Measurements from ENCODE around the gene PTPRO. TPM values are rescaled to one million over a fixed set of nuclear protein-coding genes. Genes with fewer than 3 reads are reported as not detected.

The PTPRO gene
- total RNA-seq, 2 experiments from 2014 or later = 1.1 to 2.6 TPM

- no peak for ATAC-seq
- Mint-ChIP-seq H3K4me1 (ENCODE audit: low read depth) (peaks cover 35% of the 10 kb centered on the region), H3K4me3 (no peak overlapping the region), H3K27ac (peak overlapping the region; percentile 55), H3K36me3 (ENCODE audit: low read depth) (peaks cover 4% of the 10 kb centered on the region), H3K27me3 (ENCODE audit: low read depth) (no peaks in the 10 kb centered on the region), H3K9me3 (ENCODE audit: insufficient read depth) (no peaks in the 10 kb centered on the region)
- no peak for DNase-seq
- ChIA-PET POLR2A (interaction anchor here (1.2 to 2.5 kb wide), 4 partner anchors 12 to 776 kb away, joined by 3 to 12 read pairs (median 8); partner anchors contain the start of gene STRAP), CTCF (interaction anchor here (0.6 to 10.0 kb wide), 8 partner anchors 8 to 43 kb away, joined by 3 to 105 read pairs (median 7); no protein-coding TSS in a partner anchor)
These were observed 224.8 kb downstream of the PTPRO start for GRCh38 chr12:15547063-15547462.

DNA sequence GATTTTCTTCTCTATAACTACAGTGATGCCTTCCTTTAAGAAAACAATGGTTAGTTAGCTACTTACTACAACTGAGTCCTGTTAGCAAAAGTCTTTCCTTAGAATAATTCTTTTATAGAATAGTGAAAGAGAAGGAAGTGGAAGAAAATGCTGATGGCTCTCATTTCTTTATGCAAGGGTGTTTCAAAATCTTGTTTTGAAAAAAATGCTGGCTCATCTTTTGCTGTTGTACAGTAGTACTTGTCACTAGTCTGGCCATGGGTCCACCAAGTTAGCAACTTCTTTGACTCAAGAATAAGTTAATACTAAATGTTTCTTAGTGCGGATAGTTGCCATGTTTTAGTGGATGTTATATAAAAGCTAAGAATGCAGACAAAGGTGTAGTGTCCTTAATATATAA, 225.4 kb downstream of the PTPRO start:
- CTCF ChIA-PET = interaction anchor here (1.0 to 10.0 kb wide), 6 partner anchors 8 to 37 kb away, joined by 3 to 105 read pairs (median 6); no protein-coding TSS in a partner anchor
- no peak for DNase-seq
- Mint-ChIP-seq H3K27me3 (ENCODE audit: low read depth) (no peaks in the 10 kb centered on the region), H3K4me3 (no peak overlapping the region), H3K36me3 (ENCODE audit: low read depth) (peaks cover 6% of the 10 kb centered on the region), H3K27ac (no peak overlapping the region), H3K4me1 (ENCODE audit: low read depth) (peaks cover 35% of the 10 kb centered on the region), H3K9me3 (ENCODE audit: insufficient read depth) (no peaks in the 10 kb centered on the region)
- ATAC-seq = no peak
- POLR2A ChIA-PET = no interaction called here

DNA sequence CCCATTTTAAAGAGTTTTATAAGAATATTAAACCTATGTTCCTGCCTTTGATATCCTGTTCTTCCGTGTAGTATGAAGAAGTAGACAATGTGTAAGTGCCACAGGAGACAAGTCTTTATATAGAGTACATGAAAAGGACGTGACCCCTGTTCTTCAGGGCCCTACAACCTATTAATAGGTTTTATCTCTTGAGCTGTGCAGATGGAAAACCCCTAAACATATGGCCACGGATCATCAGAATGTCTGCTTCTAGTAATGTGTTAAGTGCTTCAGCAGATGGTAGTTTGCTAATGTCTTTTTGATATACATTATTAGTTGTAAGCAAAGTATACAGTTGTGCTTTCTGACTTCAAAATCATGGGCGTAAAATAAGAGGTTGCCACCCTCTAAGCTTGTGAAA, 228.5 kb downstream of the PTPRO start:
- Mint-ChIP-seq H3K27me3 (ENCODE audit: low read depth) (no peaks in the 10 kb centered on the region), H3K9me3 (ENCODE audit: insufficient read depth) (no peaks in the 10 kb centered on the region), H3K36me3 (ENCODE audit: low read depth) (peaks cover 8% of the 10 kb centered on the region), H3K4me1 (ENCODE audit: low read depth) (peaks cover 30% of the 10 kb centered on the region), H3K27ac (no peak overlapping the region), H3K4me3 (no peak overlapping the region)
- POLR2A ChIA-PET = interaction anchor here (1.0 kb wide), 1 partner anchor 22 kb away, joined by 4 read pairs; no protein-coding TSS in a partner anchor
- DNase-seq (no peak), ATAC-seq (no peak)
- CTCF ChIA-PET = interaction anchor here (0.7 to 10.0 kb wide), 4 partner anchors 9 to 34 kb away, joined by 3 to 105 read pairs (median 8); no protein-coding TSS in a partner anchor

- CTCF ChIA-PET = interaction anchor here (0.8 to 1.2 kb wide), 6 partner anchors 8 to 29 kb away, joined by 3 to 6 read pairs (median 4); no protein-coding TSS in a partner anchor
- Mint-ChIP-seq H3K4me1 (ENCODE audit: low read depth) (peaks cover 16% of the 10 kb centered on the region), H3K27ac (no peak overlapping the region), H3K27me3 (ENCODE audit: low read depth) (no peaks in the 10 kb centered on the region), H3K36me3 (ENCODE audit: low read depth) (peaks cover 26% of the 10 kb centered on the region), H3K9me3 (ENCODE audit: insufficient read depth) (no peaks in the 10 kb centered on the region), H3K4me3 (no peak overlapping the region)
- no peak for ATAC-seq
- POLR2A ChIA-PET = interaction anchor here (0.6 kb wide), 1 partner anchor 328 kb away, joined by 3 read pairs; no protein-coding TSS in a partner anchor
- no peak for DNase-seq
These were observed 233.1 kb downstream of the PTPRO start for GRCh38 chr12:15555446-15555845.

DNA sequence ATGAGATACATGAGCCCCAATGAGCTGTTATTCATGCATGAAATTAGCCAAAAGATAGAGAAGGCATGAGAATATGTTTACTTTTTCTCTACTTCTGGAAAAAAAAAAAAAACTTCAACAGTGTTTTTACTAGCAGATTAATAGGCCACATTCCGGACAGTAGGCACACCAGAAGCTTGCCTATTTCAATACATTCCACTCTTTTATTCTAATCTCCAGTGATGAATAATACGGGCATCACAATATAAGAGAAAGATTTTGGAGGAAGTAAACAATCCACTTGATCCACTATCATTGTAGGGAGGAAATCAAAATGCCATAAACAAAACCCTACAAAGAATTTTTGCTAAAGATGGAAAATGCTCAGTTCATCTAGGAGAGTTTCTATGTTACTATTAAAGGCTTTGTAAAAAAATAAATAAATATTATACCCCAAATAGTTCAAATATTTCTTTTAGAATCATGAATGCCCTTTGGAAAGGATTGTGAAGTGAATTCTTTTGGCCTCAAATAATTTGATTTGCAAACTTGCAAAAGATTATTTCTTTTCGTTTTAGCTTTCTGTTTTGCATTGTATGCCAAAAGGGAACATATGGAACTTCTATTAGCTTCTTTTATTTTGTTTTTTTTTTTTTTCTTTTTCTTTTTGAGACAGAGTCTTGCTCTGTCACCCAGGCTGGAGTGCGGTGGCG, 234.2 kb downstream of the PTPRO start:
- H3K27me3 Mint-ChIP-seq (ENCODE audit: low read depth) = no peaks in the 10 kb centered on the region
- DNase-seq (no peak), ATAC-seq (no peak)
- CTCF ChIA-PET = interaction anchor here (1.0 to 9.6 kb wide), 7 partner anchors 9 to 30 kb away, joined by 3 to 123 read pairs (median 6); no protein-coding TSS in a partner anchor
- H3K36me3 Mint-ChIP-seq (ENCODE audit: low read depth) = peaks cover 31% of the 10 kb centered on the region
- H3K4me3 Mint-ChIP-seq = no peak overlapping the region
- no peaks in the 10 kb centered on the region for H3K9me3 Mint-ChIP-seq (ENCODE audit: insufficient read depth)
- peaks cover 27% of the 10 kb centered on the region for H3K4me1 Mint-ChIP-seq (ENCODE audit: low read depth)
- no peak overlapping the region for H3K27ac Mint-ChIP-seq
- POLR2A ChIA-PET = no interaction called here

DNA sequence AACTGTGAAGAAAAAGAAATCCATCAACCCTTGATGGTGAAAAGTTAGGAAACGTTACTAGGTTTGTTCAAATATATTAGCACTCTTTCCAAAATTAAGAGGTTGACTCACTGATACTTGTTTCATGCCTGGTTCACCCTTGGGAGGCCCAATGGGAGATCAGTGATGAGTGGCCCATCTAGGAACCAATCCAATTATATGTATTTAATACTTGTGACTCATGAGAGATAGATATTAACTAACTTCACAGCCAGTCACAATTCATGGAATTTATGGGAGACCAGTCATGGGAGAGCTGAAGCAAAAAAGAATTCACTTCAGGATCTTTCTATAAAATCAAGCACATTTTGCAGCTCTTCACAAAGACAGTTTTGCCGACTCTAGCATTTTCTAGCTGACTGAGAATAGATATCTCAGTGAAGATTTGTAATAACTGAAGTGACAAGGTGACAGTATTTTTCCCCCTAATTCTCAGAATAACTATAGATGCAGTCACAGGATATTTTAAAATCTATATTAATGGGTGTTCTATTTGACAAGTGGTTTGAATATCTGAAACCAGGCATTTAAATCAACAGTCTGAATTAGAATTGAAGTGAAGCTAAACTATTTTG, 236.7 kb downstream of the PTPRO start:
- peaks cover 27% of the 10 kb centered on the region for H3K36me3 Mint-ChIP-seq (ENCODE audit: low read depth)
- H3K9me3 Mint-ChIP-seq (ENCODE audit: insufficient read depth) = no peaks in the 10 kb centered on the region
- CTCF ChIA-PET = interaction anchor here (1.0 to 9.6 kb wide), 10 partner anchors 8 to 31 kb away, joined by 3 to 123 read pairs (median 4); no protein-coding TSS in a partner anchor
- POLR2A ChIA-PET = interaction anchor here (1.2 kb wide), 1 partner anchor 10 kb away, joined by 3 read pairs; no protein-coding TSS in a partner anchor
- H3K27me3 Mint-ChIP-seq (ENCODE audit: low read depth) = no peaks in the 10 kb centered on the region
- no peak overlapping the region for H3K4me3 Mint-ChIP-seq
- DNase-seq (no peak), ATAC-seq (no peak)
- no peak overlapping the region for H3K27ac Mint-ChIP-seq
- H3K4me1 Mint-ChIP-seq (ENCODE audit: low read depth) = peaks cover 43% of the 10 kb centered on the region

DNA sequence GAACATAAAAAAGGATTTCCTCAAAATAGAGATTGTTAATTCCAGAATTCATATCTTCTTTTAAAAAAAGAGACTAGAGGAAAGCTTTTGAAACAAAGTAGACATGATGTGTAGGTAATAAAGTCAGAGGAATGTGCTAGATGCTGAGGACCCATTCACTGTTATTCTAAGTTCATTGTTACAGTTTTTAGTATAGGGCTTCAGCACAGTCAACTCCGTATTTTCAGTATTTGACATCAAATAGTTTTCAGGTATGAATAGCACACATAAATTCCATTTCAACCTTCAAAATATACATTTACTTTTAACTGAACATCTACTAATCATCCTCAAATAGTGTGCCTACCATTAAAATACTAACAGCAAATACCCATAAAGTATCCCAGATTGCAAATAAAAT, 239.1 kb downstream of the PTPRO start:
- ChIA-PET CTCF (interaction anchor here (0.7 to 9.6 kb wide), 9 partner anchors 9 to 30 kb away, joined by 3 to 123 read pairs (median 5); no protein-coding TSS in a partner anchor), POLR2A (interaction anchor here (1.6 to 2.0 kb wide), 3 partner anchors 10 to 28 kb away, joined by 6 to 8 read pairs (median 7); no protein-coding TSS in a partner anchor)
- ATAC-seq (no peak), DNase-seq (no peak)
- peaks cover 27% of the 10 kb centered on the region for H3K36me3 Mint-ChIP-seq (ENCODE audit: low read depth)
- H3K4me1 Mint-ChIP-seq (ENCODE audit: low read depth) = peaks cover 53% of the 10 kb centered on the region
- no peaks in the 10 kb centered on the region for H3K27me3 Mint-ChIP-seq (ENCODE audit: low read depth)
- no peaks in the 10 kb centered on the region for H3K9me3 Mint-ChIP-seq (ENCODE audit: insufficient read depth)
- H3K27ac Mint-ChIP-seq = peak overlapping the region; percentile 91
- peak overlapping the region; percentile 51 for H3K4me3 Mint-ChIP-seq

GRCh38 chr12:15562263-15562662, 240.0 kb downstream of the PTPRO start:
- H3K9me3 Mint-ChIP-seq (ENCODE audit: insufficient read depth) = no peaks in the 10 kb centered on the region
- ATAC-seq (peak; percentile 84), DNase-seq (peak; percentile 49)
- ChIA-PET POLR2A (interaction anchor here (0.7 to 2.7 kb wide), 5 partner anchors 9 to 29 kb away, joined by 4 to 10 read pairs (median 7); no protein-coding TSS in a partner anchor), CTCF (interaction anchor here (0.6 to 9.6 kb wide), 12 partner anchors 8 to 29 kb away, joined by 3 to 123 read pairs (median 5); no protein-coding TSS in a partner anchor)
- peaks cover 28% of the 10 kb centered on the region for H3K36me3 Mint-ChIP-seq (ENCODE audit: low read depth)
- H3K4me3 Mint-ChIP-seq = peak overlapping the region; percentile 51
- peak overlapping the region; percentile 91 for H3K27ac Mint-ChIP-seq
- no peaks in the 10 kb centered on the region for H3K27me3 Mint-ChIP-seq (ENCODE audit: low read depth)
- peaks cover 53% of the 10 kb centered on the region for H3K4me1 Mint-ChIP-seq (ENCODE audit: low read depth)

- Mint-ChIP-seq H3K27ac (peak overlapping the region; percentile 91), H3K36me3 (ENCODE audit: low read depth) (peaks cover 22% of the 10 kb centered on the region), H3K9me3 (ENCODE audit: insufficient read depth) (no peaks in the 10 kb centered on the region), H3K27me3 (ENCODE audit: low read depth) (no peaks in the 10 kb centered on the region), H3K4me1 (ENCODE audit: low read depth) (peaks cover 57% of the 10 kb centered on the region), H3K4me3 (peak overlapping the region; percentile 51)
- CTCF ChIA-PET = interaction anchor here (0.9 to 9.6 kb wide), 5 partner anchors 9 to 347 kb away, joined by 3 to 123 read pairs (median 3); no protein-coding TSS in a partner anchor
- peak; percentile 46 for DNase-seq
- ATAC-seq = peak; percentile 71
- POLR2A ChIA-PET = interaction anchor here (0.6 to 2.7 kb wide), 3 partner anchors 11 to 466 kb away, joined by 4 to 10 read pairs (median 5); no protein-coding TSS in a partner anchor
These were observed 241.4 kb downstream of the PTPRO start for GRCh38 chr12:15563663-15564062.

- Mint-ChIP-seq H3K36me3 (ENCODE audit: low read depth) (peaks cover 22% of the 10 kb centered on the region), H3K4me1 (ENCODE audit: low read depth) (peaks cover 36% of the 10 kb centered on the region), H3K27me3 (ENCODE audit: low read depth) (no peaks in the 10 kb centered on the region), H3K27ac (no peak overlapping the region), H3K9me3 (ENCODE audit: insufficient read depth) (peaks cover 4% of the 10 kb centered on the region), H3K4me3 (no peak overlapping the region)
- ChIA-PET CTCF (interaction anchor here (1.1 to 10.2 kb wide), 6 partner anchors 11 to 281 kb away, joined by 3 to 138 read pairs (median 4); no protein-coding TSS in a partner anchor), POLR2A (interaction anchor here (1.1 to 1.4 kb wide), 2 partner anchors 10 to 40 kb away, joined by 4 read pairs; no protein-coding TSS in a partner anchor)
- no peak for DNase-seq
- no peak for ATAC-seq
These were observed 252.0 kb downstream of the PTPRO start for GRCh38 chr12:15574353-15574752.
